HG03342 (cell line): ENCODE data around the gene WDR44.
"Not testable (repeated sequence)": the region's sequence is repeated elsewhere in the genome, so short reads cannot be mapped to it uniquely, and the experiment has no call there.

ENCODE experiments used
- ATAC-seq: cut with Tn5 transposase; IDR thresholded peaks from one replicate; pipeline ENCODE4 v1.9.1; 2021; ENCODE audit warnings: mild to moderate bottlenecking, moderate library complexity; ENCODE audit not compliant: unreplicated experiment

The WDR44 gene

GRCh38 chrX:118480172-118480571, 134.3 kb downstream of the WDR44 start:
- no peak for ATAC-seq

GRCh38 chrX:118482384-118482783, 136.5 kb downstream of the WDR44 start:
- ATAC-seq: not testable (repeated sequence)

GRCh38 chrX:118484216-118484903, 138.5 kb downstream of the WDR44 start:
- no peak for ATAC-seq

- ATAC-seq: not testable (repeated sequence)
These were observed 140.8 kb downstream of the WDR44 start for GRCh38 chrX:118486693-118487092.

- ATAC-seq: no peak
These were observed 147.1 kb downstream of the WDR44 start for GRCh38 chrX:118493016-118493415.

GRCh38 chrX:118493653-118494297, 147.9 kb downstream of the WDR44 start:
- no peak for ATAC-seq

GRCh38 chrX:118495061-118495921, 149.4 kb downstream of the WDR44 start, which contains the start of gene DOCK11:
DOCK11 (plus strand) TSS chrX:118495815; CDS start chrX:118495972, 157 bp downstream.
- ATAC-seq: peak; percentile 65

- ATAC-seq: peak; percentile 46
These were observed 150.3 kb downstream of the WDR44 start for GRCh38 chrX:118495958-118496762.

- ATAC-seq: no peak
These were observed 150.8 kb downstream of the WDR44 start for GRCh38 chrX:118496763-118497079.

GRCh38 chrX:118497180-118497818, 151.4 kb downstream of the WDR44 start:
- no peak for ATAC-seq

- no peak for ATAC-seq
These were observed 152.4 kb downstream of the WDR44 start for GRCh38 chrX:118498351-118498750.

GRCh38 chrX:118498755-118499154, 152.8 kb downstream of the WDR44 start:
- ATAC-seq: no peak

GRCh38 chrX:118499295-118499694, 153.4 kb downstream of the WDR44 start:
- no peak for ATAC-seq
